ENCODE measurements around the gene MARVELD2. TPM values are rescaled to one million over a fixed set of nuclear protein-coding genes. Genes with fewer than 3 reads are reported as not detected.
"Not testable (repeated sequence)": the region's sequence is repeated elsewhere in the genome, so short reads cannot be mapped to it uniquely, and the experiment has no call there.

Gene MARVELD2
- total RNA-seq, 2 experiments from 2014 or later: 0.45 to 0.64 TPM

DNA sequence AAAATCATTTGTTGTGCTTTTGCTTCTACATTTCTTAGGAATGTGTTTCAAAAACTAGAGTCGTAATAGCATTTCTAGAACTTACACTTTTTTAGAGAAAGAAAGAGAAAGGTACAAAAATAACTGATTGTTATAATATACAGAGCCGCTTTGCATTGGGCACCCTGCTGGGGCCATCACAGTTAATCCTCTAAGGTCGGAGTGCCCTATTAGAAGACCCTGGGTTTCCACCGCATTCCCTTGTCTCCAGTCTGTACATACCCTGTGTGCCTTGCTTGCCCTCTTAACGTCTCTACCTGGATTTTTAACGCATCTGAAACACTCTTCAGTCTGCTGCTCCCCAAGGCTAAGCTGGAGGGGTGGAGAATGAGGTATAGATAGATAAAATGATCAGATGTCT, 1.3 kb downstream of the MARVELD2 start:
- H3K4me3 Mint-ChIP-seq: peak overlapping the region; percentile 7
- CTCF ChIA-PET: no interaction called here

DNA sequence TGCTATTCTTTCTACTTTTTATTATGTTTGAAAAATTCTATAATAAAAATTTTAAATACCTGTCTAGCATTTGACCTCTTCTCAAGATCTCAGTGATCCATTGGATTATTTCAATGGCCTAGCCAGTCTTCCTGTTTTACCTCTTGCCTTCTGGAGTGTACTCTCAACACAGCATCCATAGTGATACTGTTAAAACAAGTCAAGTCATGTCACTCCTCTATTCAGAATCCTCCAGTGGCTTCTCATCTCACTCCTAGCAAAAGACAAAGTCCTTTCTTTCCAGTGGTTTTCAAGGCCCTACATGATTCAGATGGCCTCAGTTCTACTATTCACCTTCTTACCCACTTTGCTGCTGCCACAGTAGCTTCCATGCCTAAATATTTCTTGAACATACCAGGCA, 1.8 kb downstream of the MARVELD2 start:
- DNase-seq: no peak
- intact Hi-C loops (cut with micrococcal nuclease): no loop called here
- peaks cover 3% of the 10 kb centered on the region for H3K36me3 Mint-ChIP-seq (ENCODE audit: low read depth)
- no peaks in the 10 kb centered on the region for H3K9me3 Mint-ChIP-seq
- H3K27ac Mint-ChIP-seq: no peak overlapping the region
- CTCF ChIA-PET: no interaction called here
- peaks cover 2% of the 10 kb centered on the region for H3K4me1 Mint-ChIP-seq (ENCODE audit: low read depth)
- no peaks in the 10 kb centered on the region for H3K27me3 Mint-ChIP-seq (ENCODE audit: low read depth)
- no peak overlapping the region for H3K4me3 Mint-ChIP-seq

More for the DNA sequence above, 1.3 kb downstream of the MARVELD2 start:
- intact Hi-C loops (cut with micrococcal nuclease): no loop called here
- Mint-ChIP-seq H3K36me3 (ENCODE audit: low read depth) (peaks cover 7% of the 10 kb centered on the region), H3K27ac (no peak overlapping the region), H3K9me3 (no peaks in the 10 kb centered on the region), H3K4me1 (ENCODE audit: low read depth) (peaks cover 2% of the 10 kb centered on the region), H3K27me3 (ENCODE audit: low read depth) (no peaks in the 10 kb centered on the region)
- no peak for DNase-seq

DNA sequence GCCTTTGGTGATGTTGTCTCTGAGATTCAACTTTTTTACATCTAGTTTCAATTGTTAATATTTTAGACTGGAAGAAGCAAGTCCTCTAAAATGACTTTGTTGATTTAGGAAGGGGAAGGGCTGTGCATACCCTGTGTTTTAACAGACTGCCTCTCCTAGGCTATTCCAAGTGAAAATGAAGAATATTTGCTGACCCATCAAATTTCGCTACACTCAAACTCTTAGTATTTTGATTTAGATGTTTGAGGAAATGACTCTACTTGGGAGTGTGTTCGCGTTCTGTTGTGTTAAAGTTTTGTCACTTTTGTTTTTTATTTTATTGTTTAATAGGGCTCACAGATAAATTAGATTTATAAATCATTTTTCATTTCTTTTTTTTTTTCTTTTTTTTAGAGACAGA, 3.6 kb downstream of the MARVELD2 start:
- Mint-ChIP-seq H3K36me3 (ENCODE audit: low read depth) (peaks cover 2% of the 10 kb centered on the region), H3K27me3 (ENCODE audit: low read depth) (no peaks in the 10 kb centered on the region), H3K4me3 (no peak overlapping the region), H3K9me3 (peaks cover 3% of the 10 kb centered on the region), H3K4me1 (ENCODE audit: low read depth) (peaks cover 2% of the 10 kb centered on the region), H3K27ac (no peak overlapping the region)
- CTCF ChIA-PET: no interaction called here
- DNase-seq: no peak
- intact Hi-C loops (cut with micrococcal nuclease): no loop called here

DNA sequence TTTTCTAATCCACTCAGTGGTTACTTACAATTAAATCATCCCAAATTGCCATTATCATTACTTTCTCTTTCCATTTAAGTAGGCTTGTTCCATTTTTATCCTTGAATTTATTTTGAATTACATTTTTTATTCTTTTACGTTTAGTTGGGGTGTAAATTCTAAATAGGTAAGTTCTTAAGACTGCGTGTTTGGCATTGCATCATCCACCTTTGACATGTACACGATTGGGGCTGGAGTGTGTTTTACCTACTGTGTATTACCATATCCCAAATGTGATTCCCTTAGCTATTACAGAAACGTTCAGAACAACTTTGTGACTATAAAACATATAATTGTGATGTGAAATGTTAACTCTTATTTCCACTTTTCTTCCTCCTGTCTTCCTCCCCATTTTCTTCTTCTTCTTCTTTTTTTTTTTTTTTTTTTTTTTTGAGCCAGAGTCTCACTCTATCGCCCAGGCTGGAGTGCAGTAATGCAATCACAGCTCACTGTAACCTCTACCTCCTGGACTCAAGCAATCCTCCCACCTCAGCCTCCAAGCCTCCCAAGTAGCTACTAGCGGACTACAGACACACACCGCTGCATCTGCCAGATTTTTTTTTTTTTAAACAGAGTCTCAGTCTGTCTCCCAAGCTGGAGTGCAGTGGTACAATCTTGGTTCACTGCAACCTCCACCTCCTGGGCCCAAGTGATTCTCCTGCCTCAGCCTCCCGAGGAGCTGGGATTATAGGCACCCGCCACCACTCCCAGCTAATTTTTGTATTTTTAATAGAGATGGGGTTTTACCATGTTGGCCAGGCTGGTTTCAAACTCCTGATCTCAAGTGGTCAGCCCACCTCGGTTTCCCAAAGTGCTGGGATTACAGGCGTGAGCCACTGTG, 16.7 kb downstream of the MARVELD2 start:
- CTCF ChIA-PET: interaction anchor here (0.6 kb wide), 1 partner anchor 932 kb away, joined by 4 read pairs; no protein-coding TSS in a partner anchor
- Mint-ChIP-seq H3K4me1 (ENCODE audit: low read depth) (no peaks in the 10 kb centered on the region), H3K36me3 (ENCODE audit: low read depth) (peaks cover 1% of the 10 kb centered on the region), H3K27me3 (ENCODE audit: low read depth) (no peaks in the 10 kb centered on the region), H3K4me3 (no peak overlapping the region), H3K27ac (no peak overlapping the region), H3K9me3 (no peaks in the 10 kb centered on the region)
- no peak for DNase-seq
- intact Hi-C loops (cut with micrococcal nuclease): no loop called here

DNA sequence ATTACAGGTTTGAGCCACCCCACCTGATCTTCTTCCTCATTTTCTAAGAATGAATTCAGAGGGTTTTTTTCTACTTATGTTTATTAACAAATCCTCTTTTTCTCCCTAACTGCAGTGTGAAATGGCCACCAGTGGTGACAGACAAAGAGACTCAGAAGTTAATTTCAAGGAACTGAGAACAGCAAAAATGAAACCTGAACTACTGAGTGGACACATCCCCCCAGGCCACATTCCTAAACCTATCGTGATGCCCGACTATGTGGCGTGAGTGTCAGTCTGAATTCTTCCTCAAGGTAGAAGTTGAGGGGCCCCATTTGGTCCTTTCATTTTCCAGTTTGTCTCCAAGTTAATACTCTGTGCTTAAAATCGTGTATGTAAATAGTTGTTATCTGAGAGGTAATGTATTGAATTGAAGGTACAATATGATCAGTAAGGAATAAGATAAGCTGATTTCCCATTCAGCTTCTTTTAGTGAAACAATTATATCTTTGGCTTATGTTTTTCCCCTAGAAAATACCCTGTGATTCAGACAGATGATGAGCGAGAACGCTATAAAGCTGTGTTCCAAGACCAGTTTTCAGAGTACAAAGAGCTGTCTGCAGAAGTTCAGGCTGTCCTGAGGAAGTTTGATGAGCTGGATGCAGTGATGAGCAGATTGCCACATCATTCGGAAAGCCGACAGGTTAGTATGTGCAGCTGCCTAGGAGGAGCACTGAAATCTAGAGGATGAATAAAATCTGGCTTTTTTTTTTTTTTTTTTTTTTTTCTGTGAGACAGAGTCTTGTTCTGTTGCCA, 17.7 kb downstream of the MARVELD2 start:
- CTCF ChIA-PET: interaction anchor here (0.7 kb wide), 1 partner anchor 26 kb away, joined by 5 read pairs; no protein-coding TSS in a partner anchor
- Mint-ChIP-seq H3K4me3 (no peak overlapping the region), H3K4me1 (ENCODE audit: low read depth) (no peaks in the 10 kb centered on the region), H3K9me3 (no peaks in the 10 kb centered on the region), H3K27ac (no peak overlapping the region), H3K36me3 (ENCODE audit: low read depth) (peaks cover 1% of the 10 kb centered on the region), H3K27me3 (ENCODE audit: low read depth) (no peaks in the 10 kb centered on the region)
- no peak for DNase-seq
- intact Hi-C loops (cut with micrococcal nuclease): no loop called here

DNA sequence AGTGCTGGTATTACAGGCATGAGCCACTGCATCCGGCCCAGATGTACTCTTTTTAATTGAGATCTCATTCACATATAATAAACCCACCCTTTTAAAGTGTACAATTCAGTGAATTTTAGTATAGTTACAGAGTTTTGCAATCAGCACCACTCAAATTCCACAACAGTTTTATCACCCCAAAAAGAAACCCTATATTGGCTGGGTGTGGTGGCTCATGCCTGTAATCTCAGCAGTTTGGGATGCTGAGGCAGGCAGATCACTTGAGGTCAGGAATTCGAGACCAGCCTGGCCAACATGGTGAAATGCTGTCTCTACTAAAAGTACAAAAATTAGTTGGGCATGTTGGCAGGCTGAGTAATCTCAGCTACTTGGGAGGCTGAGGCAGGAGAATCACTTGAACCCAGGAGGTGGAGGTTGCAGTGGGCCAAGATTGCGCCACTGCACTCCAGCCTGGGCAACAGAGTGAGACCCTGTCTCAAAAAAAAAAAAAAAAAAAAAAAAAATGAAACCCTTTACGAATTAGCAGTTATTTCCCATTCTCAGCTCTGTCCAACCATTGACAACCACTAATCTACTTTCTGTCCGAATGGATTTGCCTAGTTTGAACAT, 20.5 kb downstream of the MARVELD2 start:
- DNase-seq; intact Hi-C loops (cut with micrococcal nuclease); H3K4me1 Mint-ChIP-seq (ENCODE audit: low read depth); H3K27me3 Mint-ChIP-seq (ENCODE audit: low read depth); CTCF ChIA-PET; H3K27ac Mint-ChIP-seq; H3K4me3 Mint-ChIP-seq; H3K36me3 Mint-ChIP-seq (ENCODE audit: low read depth); H3K9me3 Mint-ChIP-seq: not testable (repeated sequence)

DNA sequence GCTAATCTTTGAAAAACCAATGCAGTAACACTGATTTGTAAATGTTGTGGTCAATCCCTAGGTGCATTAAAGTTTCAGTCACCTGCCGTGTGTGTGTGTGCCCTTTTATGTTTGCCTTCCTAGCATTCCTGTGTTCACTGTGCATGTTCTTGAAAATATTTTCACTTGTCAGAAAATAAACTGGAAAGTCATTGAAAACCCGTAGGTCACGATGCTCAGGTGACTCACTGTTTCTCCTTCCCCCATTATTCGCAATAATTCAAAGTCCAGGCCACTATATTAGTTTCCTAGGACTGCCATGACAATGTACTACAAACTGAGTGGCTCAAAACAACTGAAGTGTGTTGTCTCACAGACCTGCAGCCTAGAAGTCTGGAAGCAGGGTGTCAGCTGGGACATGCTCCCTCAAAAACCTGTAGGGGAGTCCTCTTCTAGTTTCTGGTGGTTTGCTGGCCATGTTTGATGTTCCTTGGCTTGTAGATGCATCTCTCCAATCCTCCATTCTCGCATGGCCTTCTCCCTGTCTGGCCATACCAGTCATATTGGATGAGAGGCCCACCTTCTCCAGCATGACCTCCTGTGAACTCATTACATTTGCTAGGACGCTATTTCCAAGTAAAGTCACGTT, 29.3 kb downstream of the MARVELD2 start:
- CTCF ChIA-PET: interaction anchor here (1.0 kb wide), 1 partner anchor 350 kb away, joined by 4 read pairs; the partner anchor contains the start of gene SLC30A5
- intact Hi-C loops (cut with micrococcal nuclease): no loop called here
- no peaks in the 10 kb centered on the region for H3K4me1 Mint-ChIP-seq (ENCODE audit: low read depth)
- no peak for DNase-seq
- H3K27ac Mint-ChIP-seq: no peak overlapping the region
- H3K36me3 Mint-ChIP-seq (ENCODE audit: low read depth): no peaks in the 10 kb centered on the region
- no peaks in the 10 kb centered on the region for H3K27me3 Mint-ChIP-seq (ENCODE audit: low read depth)
- no peak overlapping the region for H3K4me3 Mint-ChIP-seq
- H3K9me3 Mint-ChIP-seq: no peaks in the 10 kb centered on the region

DNA sequence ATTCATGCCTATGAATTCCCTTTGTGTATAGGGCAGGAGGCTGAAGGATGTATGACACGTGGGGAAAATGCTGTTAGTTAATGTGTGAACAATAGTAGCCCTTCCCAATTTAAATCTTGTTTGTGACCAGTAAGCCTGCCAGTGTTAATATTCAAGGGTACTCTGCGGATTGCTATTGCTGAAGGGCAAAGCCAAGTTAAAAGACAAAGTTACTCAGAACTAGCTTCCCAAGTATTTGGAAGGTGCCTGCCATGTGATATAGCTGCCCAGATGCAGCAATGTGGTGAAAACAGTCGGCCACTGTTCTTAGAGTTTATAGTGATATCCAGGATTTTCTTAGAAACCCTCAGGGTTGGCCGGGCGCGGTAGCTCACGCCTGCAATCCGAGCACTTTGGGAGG, 34.6 kb downstream of the MARVELD2 start:
- no peaks in the 10 kb centered on the region for H3K27me3 Mint-ChIP-seq (ENCODE audit: low read depth)
- DNase-seq: no peak
- intact Hi-C loops (cut with micrococcal nuclease): no loop called here
- H3K9me3 Mint-ChIP-seq: no peaks in the 10 kb centered on the region
- H3K36me3 Mint-ChIP-seq (ENCODE audit: low read depth): no peaks in the 10 kb centered on the region
- CTCF ChIA-PET: interaction anchor here (0.7 kb wide), 1 partner anchor 356 kb away, joined by 3 read pairs; no protein-coding TSS in a partner anchor
- H3K27ac Mint-ChIP-seq: no peak overlapping the region
- no peak overlapping the region for H3K4me3 Mint-ChIP-seq
- H3K4me1 Mint-ChIP-seq (ENCODE audit: low read depth): no peaks in the 10 kb centered on the region

DNA sequence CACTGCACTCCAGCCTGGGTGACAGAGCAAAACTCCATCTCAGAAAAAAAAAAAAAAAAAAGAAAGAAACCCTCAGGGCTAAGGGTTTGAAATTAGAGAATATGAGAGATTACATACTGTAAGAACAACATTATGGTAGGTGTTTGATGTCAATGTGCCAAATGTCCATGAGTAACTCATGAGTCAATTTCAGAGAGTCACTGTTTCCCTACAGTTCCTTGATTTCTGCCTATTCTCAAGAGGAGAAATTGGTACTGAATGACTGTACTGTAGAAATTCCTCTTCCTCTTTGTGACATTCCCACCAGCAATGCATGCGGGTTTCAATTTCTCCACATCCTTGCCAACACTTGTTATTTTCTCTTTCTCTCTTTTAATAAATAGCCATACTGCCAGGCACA, 35.2 kb downstream of the MARVELD2 start:
- Mint-ChIP-seq H3K4me1 (ENCODE audit: low read depth) (no peaks in the 10 kb centered on the region), H3K27ac (no peak overlapping the region), H3K9me3 (no peaks in the 10 kb centered on the region), H3K36me3 (ENCODE audit: low read depth) (no peaks in the 10 kb centered on the region), H3K27me3 (ENCODE audit: low read depth) (no peaks in the 10 kb centered on the region), H3K4me3 (no peak overlapping the region)
- intact Hi-C loops (cut with micrococcal nuclease): no loop called here
- CTCF ChIA-PET: no interaction called here
- no peak for DNase-seq

DNA sequence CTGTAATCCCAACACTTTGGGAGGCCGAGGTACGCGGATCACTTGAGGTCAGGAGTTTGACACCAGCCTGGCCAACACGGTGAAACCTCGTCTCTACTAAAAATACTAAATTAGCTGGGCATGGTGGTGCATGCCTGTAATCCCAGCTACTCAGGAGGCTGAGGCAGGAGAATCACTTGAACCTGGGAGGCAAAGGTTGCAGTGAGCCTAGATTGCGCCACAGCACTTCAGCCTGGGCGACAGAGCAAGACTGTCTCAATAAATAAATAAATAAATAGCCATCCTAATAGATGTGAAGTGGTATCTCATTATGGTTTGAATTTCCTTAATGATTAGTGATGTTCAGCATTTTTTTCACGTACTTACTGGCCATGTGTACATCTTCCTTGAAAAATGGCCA, 35.6 kb downstream of the MARVELD2 start:
- H3K9me3 Mint-ChIP-seq; H3K27me3 Mint-ChIP-seq (ENCODE audit: low read depth); intact Hi-C loops (cut with micrococcal nuclease); H3K4me1 Mint-ChIP-seq (ENCODE audit: low read depth); H3K27ac Mint-ChIP-seq; H3K36me3 Mint-ChIP-seq (ENCODE audit: low read depth); CTCF ChIA-PET; H3K4me3 Mint-ChIP-seq; DNase-seq: not testable (repeated sequence)

DNA sequence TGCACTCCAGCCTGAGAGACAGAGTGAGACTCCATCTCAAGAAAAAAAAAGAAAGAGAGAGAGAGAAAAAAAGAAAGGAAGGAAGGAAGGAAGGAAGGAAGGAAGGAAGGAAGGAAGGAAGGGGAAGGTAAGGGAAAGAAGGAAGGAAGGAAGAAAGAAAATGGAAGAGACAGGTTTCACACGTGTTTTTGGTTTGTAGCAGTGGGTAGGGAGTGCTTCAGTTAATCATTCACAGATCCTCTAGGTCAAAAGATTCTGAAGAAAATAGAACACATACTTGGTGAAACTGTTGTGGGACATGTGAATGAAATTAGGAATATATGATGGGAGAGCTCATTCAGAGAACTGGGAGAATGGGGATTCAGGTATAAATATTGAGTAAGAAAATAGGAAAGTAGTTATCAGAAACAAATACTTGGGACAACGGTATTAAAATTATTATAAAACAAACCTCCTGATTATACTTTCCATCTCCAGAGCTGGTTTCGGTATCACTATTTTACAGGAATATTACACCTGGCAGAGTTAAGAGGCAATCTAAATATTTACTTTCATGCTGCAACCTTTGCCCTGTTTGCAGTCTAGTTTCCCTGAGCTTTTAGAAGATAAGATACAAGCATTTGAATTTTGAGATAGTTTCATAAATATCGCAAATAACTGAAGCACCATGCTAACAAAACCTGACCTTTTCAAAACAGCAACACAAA, 37.2 kb downstream of the MARVELD2 start:
- Mint-ChIP-seq H3K36me3 (ENCODE audit: low read depth) (no peaks in the 10 kb centered on the region), H3K4me1 (ENCODE audit: low read depth) (no peaks in the 10 kb centered on the region), H3K27ac (no peak overlapping the region), H3K4me3 (no peak overlapping the region), H3K9me3 (peaks cover 2% of the 10 kb centered on the region), H3K27me3 (ENCODE audit: low read depth) (no peaks in the 10 kb centered on the region)
- no peak for DNase-seq
- intact Hi-C loops (cut with micrococcal nuclease): no loop called here
- CTCF ChIA-PET: no interaction called here

DNA sequence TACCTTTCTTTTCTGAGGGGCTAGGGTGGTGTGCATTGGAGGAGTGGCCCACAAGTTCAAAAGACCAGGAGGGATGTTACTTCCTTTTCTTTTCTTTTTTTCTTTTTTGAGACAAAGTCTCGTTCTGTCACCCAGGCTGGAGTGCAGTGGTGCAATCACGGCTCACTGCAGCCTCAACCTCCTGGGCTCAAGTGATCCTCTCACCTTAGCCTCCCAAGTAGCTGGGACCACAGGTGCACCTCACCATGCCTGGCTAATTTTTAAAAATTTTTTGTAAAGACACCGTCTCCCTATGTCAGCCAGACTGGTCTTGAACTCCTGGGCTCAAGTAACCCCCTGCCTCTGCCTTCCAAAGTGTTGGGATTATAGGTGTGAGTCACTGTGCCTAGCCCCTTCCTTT, 38.6 kb downstream of the MARVELD2 start:
- H3K27ac Mint-ChIP-seq; H3K9me3 Mint-ChIP-seq; H3K4me1 Mint-ChIP-seq (ENCODE audit: low read depth); H3K4me3 Mint-ChIP-seq; intact Hi-C loops (cut with micrococcal nuclease); H3K27me3 Mint-ChIP-seq (ENCODE audit: low read depth); CTCF ChIA-PET; DNase-seq; H3K36me3 Mint-ChIP-seq (ENCODE audit: low read depth): not testable (repeated sequence)
